ENCODE results near the gene DLX5.

DNA sequence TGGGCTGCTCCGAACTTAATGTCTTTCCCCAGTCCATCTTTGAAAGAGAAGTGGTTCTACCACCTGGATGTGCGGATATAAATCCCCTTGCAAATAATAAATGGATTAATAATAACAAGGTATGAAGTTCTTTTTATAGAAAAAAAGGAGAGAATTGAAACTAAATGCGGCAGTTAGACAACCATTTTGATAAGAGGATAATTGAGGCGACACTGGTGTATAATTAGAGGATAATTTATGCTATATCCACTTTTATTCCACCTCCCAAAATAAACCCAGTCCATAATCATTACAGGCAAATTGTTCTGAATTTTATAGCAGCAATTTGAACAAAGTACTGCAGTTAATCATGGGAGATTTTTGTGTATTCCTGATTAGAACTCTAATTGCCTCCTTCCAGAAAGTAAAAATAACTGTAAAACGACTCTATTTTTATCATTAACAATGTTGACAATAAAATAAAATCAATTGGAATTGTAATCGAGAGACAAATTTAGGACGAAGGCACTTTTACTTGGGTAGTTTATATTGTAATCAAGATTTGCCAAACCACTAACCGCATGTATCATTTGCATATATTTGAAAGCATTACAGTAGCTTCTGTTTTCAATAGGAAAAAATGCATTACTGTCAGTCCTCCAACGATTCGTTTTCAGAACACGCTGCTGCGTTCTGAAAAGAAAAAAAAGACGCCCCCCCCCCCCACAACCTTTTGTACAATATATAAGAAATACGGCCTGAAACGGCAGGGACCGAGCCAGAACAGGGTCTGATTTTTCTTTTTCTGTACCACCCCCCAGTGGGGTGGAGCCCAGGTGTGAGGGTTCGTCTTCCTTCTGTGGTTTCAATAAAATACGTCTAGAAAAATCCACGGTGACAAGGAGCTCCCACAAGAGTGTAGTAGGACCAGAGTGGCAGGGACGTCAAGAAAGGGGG is 20.1 kb downstream of the DLX5 start:
- TF ChIP-seq, protein P1, sequence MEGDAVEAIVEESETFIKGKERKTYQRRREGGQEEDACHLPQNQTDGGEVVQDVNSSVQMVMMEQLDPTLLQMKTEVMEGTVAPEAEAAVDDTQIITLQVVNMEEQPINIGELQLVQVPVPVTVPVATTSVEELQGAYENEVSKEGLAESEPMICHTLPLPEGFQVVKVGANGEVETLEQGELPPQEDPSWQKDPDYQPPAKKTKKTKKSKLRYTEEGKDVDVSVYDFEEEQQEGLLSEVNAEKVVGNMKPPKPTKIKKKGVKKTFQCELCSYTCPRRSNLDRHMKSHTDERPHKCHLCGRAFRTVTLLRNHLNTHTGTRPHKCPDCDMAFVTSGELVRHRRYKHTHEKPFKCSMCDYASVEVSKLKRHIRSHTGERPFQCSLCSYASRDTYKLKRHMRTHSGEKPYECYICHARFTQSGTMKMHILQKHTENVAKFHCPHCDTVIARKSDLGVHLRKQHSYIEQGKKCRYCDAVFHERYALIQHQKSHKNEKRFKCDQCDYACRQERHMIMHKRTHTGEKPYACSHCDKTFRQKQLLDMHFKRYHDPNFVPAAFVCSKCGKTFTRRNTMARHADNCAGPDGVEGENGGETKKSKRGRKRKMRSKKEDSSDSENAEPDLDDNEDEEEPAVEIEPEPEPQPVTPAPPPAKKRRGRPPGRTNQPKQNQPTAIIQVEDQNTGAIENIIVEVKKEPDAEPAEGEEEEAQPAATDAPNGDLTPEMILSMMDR (IDR thresholded peaks at IDR 0.05): no peak
- no peak for TF ChIP-seq POLR2A (IDR thresholded peaks at IDR 0.05)

Measured in vagina (tissue), 2 donors.